A172 (cell line): Measurements from ENCODE around the gene STAT2. TPM values are rescaled to one million over a fixed set of nuclear protein-coding genes. Genes with fewer than 3 reads are reported as not detected.
"Not testable (repeated sequence)": the region's sequence is repeated elsewhere in the genome, so short reads cannot be mapped to it uniquely, and the experiment has no call there.

Experiments used
- DNase-seq: peaks from one replicate; pipeline ENCODE4 v3.0.0-alpha.2; 2015; ENCODE audit warnings: low spot score
- total RNA-seq: library from RNA; depleted of rRNA; stranded (reverse); fragments of >200 nt; shearing (Covaris generic); gene quantifications from 2 replicates; pipeline ENCODE4 v1.2.3, GENCODE V29; 2014

Gene STAT2
- total RNA-seq, 1 experiment from 2014 or later: 68.2 TPM

DNA sequence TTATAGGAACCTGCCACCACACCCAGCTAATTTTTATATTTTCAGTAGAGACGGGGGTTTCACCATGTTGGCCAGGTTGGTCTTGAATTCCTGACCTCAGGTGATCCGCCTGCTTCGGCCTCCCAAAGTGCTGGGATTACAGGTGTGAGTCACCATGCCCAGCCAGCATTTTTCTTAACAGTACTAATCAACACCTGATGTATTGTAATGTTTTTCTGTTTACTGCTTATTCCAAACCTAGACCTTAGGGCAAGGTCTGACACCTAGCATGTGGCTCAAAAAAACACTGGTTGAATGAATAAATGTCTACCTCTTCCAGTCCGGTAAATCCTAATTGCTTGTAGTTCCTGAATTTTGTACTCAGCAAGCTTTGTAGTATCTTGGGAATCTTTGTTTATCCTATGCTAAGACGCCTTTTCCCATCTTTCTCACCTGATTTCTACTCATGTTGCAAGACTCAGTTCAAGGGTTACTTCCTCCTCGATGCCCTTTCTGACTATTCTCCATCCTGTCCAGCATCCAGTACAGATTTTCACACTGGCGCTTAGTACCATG is 28.9 kb downstream of the STAT2 start:
- DNase-seq: no peak

GRCh38 chr12:56326533-56326932 is 33.4 kb downstream of the STAT2 start:
- DNase-seq: no peak

GRCh38 chr12:56326126-56326525 is 33.8 kb downstream of the STAT2 start:
- DNase-seq: no peak

DNA sequence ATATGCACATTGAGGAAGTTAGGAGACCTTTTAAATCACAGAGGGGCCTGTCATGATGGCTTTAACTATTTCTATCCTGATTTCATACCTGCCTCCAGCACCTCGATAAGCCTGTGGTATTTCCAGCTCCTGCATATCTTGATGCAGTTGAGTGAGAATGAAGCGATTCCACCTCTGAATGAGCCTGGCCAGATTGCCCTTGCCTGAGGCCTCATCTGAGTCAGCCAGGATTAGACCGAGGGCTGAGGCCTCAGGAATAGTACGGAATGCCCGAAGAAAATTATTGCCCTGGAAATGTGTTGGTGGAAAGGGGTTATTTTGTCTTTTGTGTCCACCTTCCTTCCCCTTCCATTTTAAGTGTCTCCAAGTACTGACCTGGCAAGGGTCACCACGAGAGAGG is 35.7 kb downstream of the STAT2 start:
- no peak for DNase-seq

- not testable (repeated sequence) for DNase-seq
Observed at GRCh38 chr12:56321610-56322009, 38.3 kb downstream of the STAT2 start.

DNA sequence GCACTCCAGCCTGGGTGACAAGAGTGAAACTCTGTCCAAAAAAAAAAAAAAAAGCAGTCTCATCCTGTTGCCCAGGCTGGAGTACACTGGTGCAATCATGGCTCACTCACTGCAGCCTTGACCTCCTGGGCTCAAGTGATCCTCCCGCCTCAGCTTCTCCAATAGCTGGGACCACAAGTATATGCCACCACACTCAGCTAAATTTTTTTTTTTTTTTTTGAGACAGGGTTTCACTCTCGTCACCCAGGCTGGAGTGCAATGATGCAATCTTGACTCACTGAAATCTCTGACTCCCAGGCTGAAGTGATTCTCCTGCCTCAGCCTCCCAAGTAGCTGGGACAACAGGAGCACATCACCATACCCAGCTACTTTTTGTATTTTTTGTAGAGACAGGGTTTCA is 38.9 kb downstream of the STAT2 start:
- DNase-seq: no peak

- no peak for DNase-seq
Observed at GRCh38 chr12:56317675-56318074, 42.2 kb downstream of the STAT2 start.

DNA sequence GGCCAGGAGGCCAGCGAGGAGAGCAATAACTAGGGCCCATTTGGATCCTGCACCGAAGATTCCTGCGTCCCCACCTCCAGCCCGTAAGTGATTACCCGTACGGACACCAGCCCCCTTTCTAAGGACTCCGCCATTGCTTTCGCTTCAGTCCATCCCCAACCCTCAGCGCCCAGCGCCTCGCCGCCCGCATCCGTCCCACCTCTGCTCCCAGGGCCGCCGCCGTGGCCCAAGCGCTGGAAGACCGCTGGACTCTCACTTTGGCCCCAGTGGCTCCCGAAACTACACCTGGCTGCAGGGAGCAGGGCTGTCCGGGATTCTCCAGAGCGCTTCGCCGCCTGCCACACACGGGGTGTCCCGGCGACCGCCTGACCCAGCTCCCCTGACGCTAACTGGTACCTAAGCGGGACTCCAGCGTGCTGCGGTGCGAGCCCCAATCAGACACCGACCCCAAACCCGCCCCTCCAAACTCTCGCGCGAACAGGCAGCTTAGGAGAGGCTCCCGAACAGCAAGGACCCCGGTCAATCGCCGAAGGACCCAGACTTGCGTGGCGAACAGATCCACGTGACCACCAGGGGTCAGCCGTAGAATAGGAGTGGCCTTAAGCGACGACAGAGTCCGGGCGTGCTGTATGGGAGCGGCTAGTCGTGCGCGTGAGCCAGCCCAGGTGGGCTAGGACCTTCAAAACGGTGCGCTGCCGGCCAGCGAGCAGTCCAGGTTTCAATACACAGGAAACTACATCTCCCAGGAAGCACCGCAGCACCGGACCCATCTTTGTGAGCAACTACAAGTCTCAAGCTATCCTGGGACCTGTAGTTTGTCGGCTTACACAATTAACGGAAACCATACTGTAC is 44.1 kb downstream of the STAT2 start, which contains the start of gene CNPY2:
TSS of gene CNPY2 (minus strand) at position 367 of the 852 bp plus-strand sequence. CDS start 771 bp downstream, outside the sequence.
- DNase-seq: peak; percentile 92

- DNase-seq: no peak
Observed at GRCh38 chr12:56315249-56315621, 44.7 kb downstream of the STAT2 start.

DNA sequence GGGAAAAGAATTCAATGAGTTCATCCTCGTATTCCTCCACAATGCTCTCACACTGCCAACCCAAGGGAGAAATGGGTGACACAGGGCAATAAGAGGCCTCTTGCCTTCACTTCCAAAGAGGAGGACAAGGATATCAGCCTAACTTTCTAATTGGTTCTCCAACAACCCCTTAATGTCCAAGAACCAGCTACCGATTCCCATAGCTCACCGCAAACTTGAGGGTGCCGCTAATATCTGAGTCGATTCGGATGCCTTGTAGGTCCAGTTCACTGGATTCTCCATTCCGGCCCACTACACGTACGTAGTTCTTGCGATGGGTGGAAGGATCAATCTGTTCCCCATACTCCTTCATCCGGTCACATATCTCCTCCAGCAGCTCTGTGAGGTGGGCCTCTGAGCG is 48.9 kb downstream of the STAT2 start:
- no peak for DNase-seq

- DNase-seq: no peak
Observed at GRCh38 chr12:56308714-56309113, 51.2 kb downstream of the STAT2 start.

- no peak for DNase-seq
Observed at GRCh38 chr12:56307221-56307965, 52.5 kb downstream of the STAT2 start.

DNA sequence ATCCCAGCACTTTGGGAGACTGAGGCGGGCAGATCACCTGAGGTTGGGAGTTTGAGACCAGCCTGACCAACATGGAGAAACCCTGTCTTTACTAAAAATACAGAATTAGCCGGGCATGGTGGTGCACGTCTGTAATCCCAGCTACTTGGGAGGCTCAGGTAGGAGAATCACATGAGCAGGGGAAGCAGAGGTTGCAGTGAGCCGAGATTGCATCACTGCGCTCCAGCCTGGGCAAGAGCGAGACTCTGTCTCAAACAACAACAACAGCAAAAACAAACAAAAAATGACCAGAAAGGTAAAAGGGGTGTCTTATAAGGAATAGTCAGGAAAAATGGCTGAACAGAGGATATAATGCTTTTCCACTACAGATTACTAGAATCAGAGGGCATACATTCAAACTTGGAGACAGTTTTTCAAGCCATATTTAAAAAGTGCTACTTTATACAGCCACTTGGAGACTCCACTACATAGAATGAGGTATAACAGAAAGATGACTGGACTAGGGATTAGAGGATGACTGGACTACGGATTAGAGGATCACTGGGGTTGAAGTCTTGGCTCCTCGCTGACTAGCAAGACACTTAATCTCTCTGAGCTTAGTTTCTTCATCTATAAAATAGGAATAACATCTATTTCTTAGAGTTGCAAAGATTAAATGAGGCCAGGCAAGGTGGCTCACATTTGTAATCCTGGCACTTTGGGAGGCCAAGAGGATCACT is 54.9 kb downstream of the STAT2 start:
- DNase-seq: no peak

DNA sequence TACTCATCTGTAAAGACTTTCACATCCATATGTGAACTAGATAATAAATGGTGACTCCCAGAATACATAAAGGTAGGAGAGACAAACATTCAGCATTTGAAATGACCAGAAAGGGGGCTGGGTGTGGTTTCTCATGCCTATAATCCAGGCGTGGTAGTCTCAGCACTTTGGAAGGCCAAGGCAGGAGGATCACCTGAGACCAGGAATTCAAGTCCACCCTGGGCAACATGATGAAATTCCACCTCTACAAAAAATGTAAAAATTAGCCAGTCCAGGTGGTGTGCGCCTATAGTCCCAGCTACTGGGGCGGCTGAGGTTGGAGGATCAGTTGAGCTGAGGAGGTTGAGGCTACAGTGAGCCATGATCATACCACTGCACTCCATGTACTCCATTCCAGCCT is 55.6 kb downstream of the STAT2 start:
- no peak for DNase-seq

- no peak for DNase-seq
Observed at GRCh38 chr12:56300644-56301464, 59.1 kb downstream of the STAT2 start.

- peak; percentile 95 for DNase-seq
Observed at GRCh38 chr12:56299853-56300643, 59.9 kb downstream of the STAT2 start, which contains the start of gene CS. Gene CS, minus strand, starts transcription at chr12:56300330. Its CDS starts 129 bp downstream, at chr12:56300201.

DNA sequence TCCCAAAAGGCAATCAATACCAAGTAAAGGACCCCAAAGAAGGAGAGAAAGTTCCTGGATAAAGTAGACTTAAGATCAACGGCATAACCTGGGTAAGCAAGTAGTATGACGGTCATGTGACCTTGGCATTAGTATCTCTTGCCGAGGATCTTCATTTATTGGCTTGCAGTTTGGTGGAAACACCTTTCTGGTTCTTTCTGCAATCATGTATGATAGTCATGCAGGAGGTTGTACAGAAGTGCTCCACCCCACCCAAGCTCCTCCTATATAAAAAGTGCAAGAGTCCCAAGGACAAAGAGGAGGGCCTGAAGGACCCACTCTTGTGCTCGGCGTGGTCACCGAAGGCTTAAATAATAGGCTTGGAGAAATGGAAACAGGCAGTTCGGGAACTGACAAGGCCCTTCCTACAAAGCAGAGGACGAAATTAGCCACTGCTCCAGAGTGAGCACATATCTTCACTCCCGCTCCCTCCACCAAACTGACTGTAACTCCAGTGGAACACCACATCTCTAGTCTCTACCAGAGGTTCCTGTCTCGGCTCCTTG is 60.5 kb downstream of the STAT2 start:
- peak; percentile 13 for DNase-seq

- DNase-seq: no peak
Observed at GRCh38 chr12:56298828-56299227, 61.1 kb downstream of the STAT2 start.

GRCh38 chr12:56297400-56297799 is 62.5 kb downstream of the STAT2 start:
- no peak for DNase-seq

DNA sequence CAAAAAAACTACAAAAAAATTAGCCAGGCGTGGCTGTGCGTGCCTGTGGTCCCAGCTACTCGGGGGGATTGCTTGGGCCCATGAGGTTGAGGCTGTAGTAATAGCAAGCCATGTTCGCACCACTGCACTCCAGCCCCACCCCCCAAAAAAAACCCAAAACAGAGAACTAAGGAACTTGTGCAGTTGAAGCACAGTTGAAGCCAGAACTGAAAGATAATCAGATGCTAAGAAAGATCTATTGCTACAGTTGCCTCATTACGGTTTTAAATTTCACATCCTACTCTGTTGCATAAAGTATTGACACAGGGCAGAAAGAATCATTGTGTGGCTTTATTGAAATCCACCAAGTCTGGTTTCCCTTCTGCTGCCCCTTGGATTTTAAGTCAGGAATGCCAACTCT is 63.6 kb downstream of the STAT2 start:
- DNase-seq: no peak
